H9 (cell line): ENCODE results near the gene VWA8. TPM values are rescaled to one million over a fixed set of nuclear protein-coding genes. Genes with fewer than 3 reads are reported as not detected.

Experiments used
- DNase-seq: peaks from one replicate; pipeline ENCODE4 v3.0.0-alpha.2; 2017
- H2AFZ ChIP-seq: one replicate; pipeline ENCODE4 v1.6.1; 2013; ENCODE audit warnings: mild to moderate bottlenecking, low read length, control low read depth, moderate library complexity
- H2AK5ac ChIP-seq: 2 replicates; pipeline ENCODE4 v1.6.1; 2013; ENCODE audit warnings: low read length, control low read depth, mixed read lengths; ENCODE audit not compliant: insufficient read length
- H2BK120ac ChIP-seq: one replicate; pipeline ENCODE4 v1.6.1; 2013; ENCODE audit warnings: low read depth, mild to moderate bottlenecking, low read length, control low read depth, inconsistent platforms; ENCODE audit not compliant: poor library complexity, severe bottlenecking
- H2BK12ac ChIP-seq: 2 replicates; pipeline ENCODE4 v1.6.1; 2013; ENCODE audit warnings: low read length, control low read depth, mixed read lengths, low read depth; ENCODE audit not compliant: insufficient read length
- H2BK15ac ChIP-seq: 2 replicates; pipeline ENCODE4 v1.6.1; 2013; ENCODE audit warnings: low read depth, low read length, control low read depth
- H2BK20ac ChIP-seq: one replicate; pipeline ENCODE4 v1.6.1; 2013; ENCODE audit warnings: low read depth, mild to moderate bottlenecking, low read length, control low read depth, inconsistent platforms; ENCODE audit not compliant: poor library complexity, severe bottlenecking
- H2BK5ac ChIP-seq: 2 replicates; pipeline ENCODE4 v1.6.1; 2013; ENCODE audit warnings: low read length, control low read depth, mixed read lengths; ENCODE audit not compliant: insufficient read length
- H3K14ac ChIP-seq: 2 replicates; pipeline ENCODE4 v1.6.1; 2013; ENCODE audit warnings: low read length, control low read depth; ENCODE audit not compliant: insufficient read depth
- H3K18ac ChIP-seq: 2 replicates; pipeline ENCODE4 v1.6.1; 2013; ENCODE audit warnings: low read depth, mild to moderate bottlenecking, mixed read lengths, low read length, control low read depth; ENCODE audit not compliant: insufficient read length
- H3K23ac ChIP-seq: 2 replicates; pipeline ENCODE4 v1.6.1; 2013; ENCODE audit warnings: low read length, control low read depth, mixed read lengths, low read depth; ENCODE audit not compliant: insufficient read length
- H3K23me2 ChIP-seq: 2 replicates; pipeline ENCODE4 v1.6.1; 2013; ENCODE audit warnings: low read depth, mild to moderate bottlenecking, mixed read lengths, low read length, control low read depth; ENCODE audit not compliant: insufficient read length, poor library complexity, severe bottlenecking
- H3K27ac ChIP-seq: 2 replicates; pipeline ENCODE4 v1.5.1; 2013; ENCODE audit warnings: low read length, control low read depth, mixed read lengths, low read depth; ENCODE audit not compliant: insufficient read length
- H3K27me3 ChIP-seq: 2 replicates; pipeline ENCODE4 v1.6.1; 2013; ENCODE audit warnings: low read length, control low read depth, inconsistent platforms; ENCODE audit not compliant: insufficient read depth
- H3K4ac ChIP-seq: 2 replicates; pipeline ENCODE4 v1.6.1; 2013; ENCODE audit warnings: low read depth, mild to moderate bottlenecking, control low read depth, inconsistent platforms, low read length, moderate library complexity
- H3K4me1 ChIP-seq: 2 replicates; pipeline ENCODE4 v1.6.1; 2013; ENCODE audit warnings: low read length, control low read depth, inconsistent platforms; ENCODE audit not compliant: insufficient read depth
- H3K4me2 ChIP-seq: 2 replicates; pipeline ENCODE4 v1.6.1; 2013; ENCODE audit warnings: low read length, control low read depth, mixed read lengths; ENCODE audit not compliant: insufficient read length, insufficient read depth
- H3K56ac ChIP-seq: 2 replicates; pipeline ENCODE4 v1.6.1; 2013; ENCODE audit warnings: low read depth, mild to moderate bottlenecking, mixed read lengths, low read length, control low read depth; ENCODE audit not compliant: insufficient read length
- H3K79me1 ChIP-seq: 2 replicates; pipeline ENCODE4 v1.6.1; 2013; ENCODE audit warnings: low read depth, mild to moderate bottlenecking, moderate library complexity, low read length, control low read depth, inconsistent platforms; ENCODE audit not compliant: insufficient read depth, poor library complexity, severe bottlenecking
- H3K79me2 ChIP-seq: 2 replicates; pipeline ENCODE4 v1.6.1; 2013; ENCODE audit warnings: low read length, control low read depth, inconsistent platforms; ENCODE audit not compliant: insufficient read depth
- H3K9ac ChIP-seq: 2 replicates; pipeline ENCODE4 v1.6.1; 2013; ENCODE audit warnings: low read length, control low read depth, mixed read lengths; ENCODE audit not compliant: insufficient read length; ENCODE audit errors: extremely low read depth
- H3K9me3 ChIP-seq: one replicate; pipeline ENCODE4 v1.6.1; 2013; ENCODE audit warnings: low read depth, low read length, inconsistent platforms; ENCODE audit not compliant: control insufficient read depth
- H3T11ph ChIP-seq: one replicate; pipeline ENCODE4 v1.6.1; 2013; ENCODE audit warnings: mild to moderate bottlenecking, low read length, control low read depth, inconsistent platforms
- H4K20me1 ChIP-seq: one replicate; pipeline ENCODE4 v1.6.1; 2013; ENCODE audit not compliant: control insufficient read depth, insufficient read length, insufficient read depth
- H4K5ac ChIP-seq: 2 replicates; pipeline ENCODE4 v1.6.1; 2013; ENCODE audit warnings: low read depth, mild to moderate bottlenecking, mixed read lengths, low read length, control low read depth; ENCODE audit not compliant: insufficient read length
- H4K8ac ChIP-seq: replicated peaks from 2 replicates; pipeline ENCODE4 v1.6.1; 2013; ENCODE audit warnings: low read length, control low read depth, mixed read lengths, low read depth; ENCODE audit not compliant: insufficient read length
- H4K91ac ChIP-seq: 2 replicates; pipeline ENCODE4 v1.6.1; 2013; ENCODE audit warnings: low read depth, mild to moderate bottlenecking, moderate library complexity, mixed read lengths, low read length, control low read depth; ENCODE audit not compliant: insufficient read length
- H3K27ac Mint-ChIP-seq, 3 experiments: 2 replicates in 2 of 3; 3 replicates in 1 of 3; pipeline ENCODE4 v1.8.0; 2020 to 2021; ENCODE audit warnings: mixed read lengths in 3 of 3, mild to moderate bottlenecking in 1 of 3, moderate library complexity in 1 of 3
- H3K27me3 Mint-ChIP-seq: 2 replicates; pipeline ENCODE4 v1.8.0; 2021; ENCODE audit warnings: low read depth, mild to moderate bottlenecking, moderate library complexity, mixed read lengths
- H3K36me3 Mint-ChIP-seq, 3 experiments: 2 replicates in 2 of 3; 3 replicates in 1 of 3; pipeline ENCODE4 v1.8.0; 2020 to 2021; ENCODE audit warnings: low read depth in 3 of 3, mixed read lengths in 3 of 3; ENCODE audit not compliant: insufficient read depth in 1 of 3
- H3K4me1 Mint-ChIP-seq, 2 experiments: 2 replicates each; pipeline ENCODE4 v1.8.0; 2020; ENCODE audit warnings: mixed read lengths in 2 of 2
- H3K4me3 Mint-ChIP-seq, 2 experiments: 2 replicates in 1 of 2; 3 replicates in 1 of 2; pipeline ENCODE4 v1.8.0; 2020 to 2021; ENCODE audit warnings: mild to moderate bottlenecking in 2 of 2, mixed read lengths in 2 of 2, moderate library complexity in 1 of 2
- H3K9me3 Mint-ChIP-seq, 2 experiments: 2 replicates in 1 of 2; 3 replicates in 1 of 2; pipeline ENCODE4 v1.8.0; 2020; ENCODE audit warnings: mild to moderate bottlenecking in 2 of 2, mixed read lengths in 2 of 2, moderate library complexity in 1 of 2
- CTCF ChIP-seq: fragments of 200-600 bp; sonication (generic); conservative IDR thresholded peaks from 3 replicates; pipeline ENCODE4 v1.8.0; 2021; ENCODE audit warnings: antibody characterized with exemption, mild to moderate bottlenecking
- WGBS: extraction: QIAGEN DNeasy Blood & Tissue Kit; methylation state at CpG from one replicate; pipeline ENCODE4 v1.1.7; 2013; ENCODE audit warnings: missing lambda C conversion rate, low lambda C conversion rate, mixed read lengths; ENCODE audit not compliant: insufficient read length; ENCODE audit errors: extremely low coverage; 5-methylcytosine and 5-hydroxymethylcytosine counted together
- total RNA-seq: library from RNA; stranded (reverse); gene quantifications from 2 replicates; pipeline ENCODE4 v1.2.1, GENCODE V29; 2021

The VWA8 gene
- total RNA-seq, 1 experiment from 2014 or later = 17.4 TPM

- no peaks in the 10 kb centered on the region for H3K79me1 ChIP-seq
- H2AFZ ChIP-seq = no peak overlapping the region
- Mint-ChIP-seq H3K36me3 (peaks cover 7 to 13% (median 13%) of the 10 kb centered on the region in 3 experiments; a peak in 6 of 7 replicates), H3K4me1 (peaks cover 0 to 12% of the 10 kb centered on the region in 2 experiments; a peak in 2 of 4 replicates), H3K27ac (no peak overlapping the region), H3K27me3 (no peaks in the 10 kb centered on the region), H3K4me3 (no peak overlapping the region), H3K9me3 (peaks cover 7 to 8% of the 10 kb centered on the region in 2 experiments; a peak in 3 of 5 replicates)
- WGBS = no CpG with 5 or more reads among the region's 2 CpGs
- H3K4me1 ChIP-seq = no peaks in the 10 kb centered on the region
- no peak overlapping the region for H2BK15ac ChIP-seq
- H3K14ac ChIP-seq = no peak overlapping the region
- no peak for TF ChIP-seq CTCF
- no peak overlapping the region for H3T11ph ChIP-seq
- no peak overlapping the region for H3K56ac ChIP-seq
- H2AK5ac ChIP-seq = no peak overlapping the region
- H3K4me2 ChIP-seq = no peak overlapping the region
- H3K9ac ChIP-seq = no peak overlapping the region
- H3K9me3 ChIP-seq = no peaks in the 10 kb centered on the region
- no peak for DNase-seq
- H3K23ac ChIP-seq = no peak overlapping the region
- H2BK120ac ChIP-seq = no peak overlapping the region
- H2BK12ac ChIP-seq = no peak overlapping the region
- no peak overlapping the region for H3K18ac ChIP-seq
- no peaks in the 10 kb centered on the region for H3K79me2 ChIP-seq
- no peaks in the 10 kb centered on the region for H4K20me1 ChIP-seq
- no peak overlapping the region for H3K4ac ChIP-seq
- no peak overlapping the region for H2BK5ac ChIP-seq
- H3K27me3 ChIP-seq = no peaks in the 10 kb centered on the region
- no peak overlapping the region for H4K91ac ChIP-seq
- no peak overlapping the region for H2BK20ac ChIP-seq
- no peak overlapping the region for H4K5ac ChIP-seq
- no peaks in the 10 kb centered on the region for H3K23me2 ChIP-seq
- H3K27ac ChIP-seq = no peak overlapping the region
- H4K8ac ChIP-seq = no peak overlapping the region
These were observed 393.5 kb downstream of the VWA8 start for GRCh38 chr13:41567363-41567762.
